PC-3 (cell line): Measurements from ENCODE around the gene INTS3.

Experiments used
- CTCF ChIP-seq: fragments of 300-600 bp; sonication (generic); conservative IDR thresholded peaks from 2 replicates; pipeline ENCODE4 v1.5.1; 2017; ENCODE audit warnings: antibody characterized with exemption, low read depth, mild to moderate bottlenecking, low read length
- EZH2 ChIP-seq: fragments of 300-600 bp; sonication (generic); IDR thresholded peaks from one replicate; pipeline ENCODE4 v1.6.1; 2017; ENCODE audit warnings: antibody characterized with exemption, mild to moderate bottlenecking, low read length; ENCODE audit not compliant: unreplicated experiment
- EZH2phosphoT487 ChIP-seq: fragments of 300-600 bp; sonication (generic); IDR thresholded peaks from 2 replicates; pipeline ENCODE4 v1.6.1; 2018; ENCODE audit warnings: mild to moderate bottlenecking, antibody characterized with exemption, low read length, borderline replicate concordance

- TF ChIP-seq CTCF (no peak), EZH2 (no peak), EZH2phosphoT487 (no peak)
Measured at GRCh38 chr1:153800516-153800915, 72.7 kb downstream of the INTS3 start.
